Measurements from ENCODE around the gene ADCY5.

- TF ChIP-seq CTCF (conservative IDR thresholded peaks at IDR 0.05) (no peak), EZH2 (IDR thresholded peaks at IDR 0.05; ENCODE audit: low read depth) (no peak)
These were observed 96.7 kb downstream of the ADCY5 start for GRCh38 chr3:123352134-123352554.
